ENCODE results near the gene C11orf42. TPM values are rescaled to one million over a fixed set of nuclear protein-coding genes. Genes with fewer than 3 reads are reported as not detected.

C11orf42 gene
- total RNA-seq, 2 donors from 2014 or later, result not detected

DNA sequence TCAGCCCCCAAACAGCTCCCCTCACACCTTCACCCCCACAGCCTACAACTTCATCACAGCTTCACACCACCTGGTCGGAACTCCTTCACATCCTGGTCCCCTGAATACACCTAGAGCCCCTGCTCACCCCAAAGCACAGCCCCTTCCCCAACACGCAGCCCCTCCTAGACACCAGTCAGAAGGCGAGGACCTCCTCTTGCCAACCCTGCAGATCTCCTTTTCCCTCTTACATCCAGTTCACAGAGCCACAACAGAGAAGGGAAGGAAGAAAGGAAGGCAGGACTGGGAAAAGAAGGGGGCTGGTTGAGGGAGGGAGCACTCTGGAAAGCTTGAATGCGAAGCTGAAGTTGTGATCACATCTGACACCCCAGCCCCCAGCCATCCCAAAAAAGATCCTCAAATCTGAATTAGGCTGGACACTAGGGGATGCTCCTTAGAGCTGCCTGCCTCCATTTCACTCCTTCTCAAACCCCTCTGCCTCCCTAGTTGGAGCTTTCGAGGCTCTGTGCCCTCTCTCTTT is 54.9 kb downstream of the C11orf42 start:
- Histone ChIP-seq H3K27me3 (ENCODE audit: control insufficient read depth, insufficient read depth, low read length, poor library complexity, severe bottlenecking) (peaks cover 1% of the 10 kb centered on the region), H3K9ac (ENCODE audit: extremely low read depth, low read length, poor library complexity, severe bottlenecking) (peak overlapping the region; percentile 78)

More for the DNA sequence above, 54.9 kb downstream of the C11orf42 start:
- no peak overlapping the region for H3K27ac Mint-ChIP-seq
- DNase-seq, result peak; percentile 43
- H3K9me3 Mint-ChIP-seq, result no peaks in the 10 kb centered on the region
- H3K9me3 ChIP-seq (ENCODE audit: control insufficient read depth, low read length), result no peaks in the 10 kb centered on the region
- no peak overlapping the region for H3K4me3 Mint-ChIP-seq
- H3K27ac ChIP-seq (ENCODE audit: low read depth, low read length), result no peak overlapping the region
- 38 to 100% methylated on average over 1 to 5 of the region's 5 CpGs for WGBS, 2 experiments (ENCODE audit: insufficient coverage in 1 of 2, insufficient read length in 1 of 2)
- peaks cover 23% of the 10 kb centered on the region for H3K4me1 ChIP-seq (ENCODE audit: control insufficient read depth, insufficient read depth, low read length)
- H3K36me3 Mint-ChIP-seq (ENCODE audit: low read depth), result no peaks in the 10 kb centered on the region
- peaks cover 45% of the 10 kb centered on the region for H3K36me3 ChIP-seq (ENCODE audit: control insufficient read depth, insufficient read depth, low read length)
- TF ChIP-seq, protein P1, sequence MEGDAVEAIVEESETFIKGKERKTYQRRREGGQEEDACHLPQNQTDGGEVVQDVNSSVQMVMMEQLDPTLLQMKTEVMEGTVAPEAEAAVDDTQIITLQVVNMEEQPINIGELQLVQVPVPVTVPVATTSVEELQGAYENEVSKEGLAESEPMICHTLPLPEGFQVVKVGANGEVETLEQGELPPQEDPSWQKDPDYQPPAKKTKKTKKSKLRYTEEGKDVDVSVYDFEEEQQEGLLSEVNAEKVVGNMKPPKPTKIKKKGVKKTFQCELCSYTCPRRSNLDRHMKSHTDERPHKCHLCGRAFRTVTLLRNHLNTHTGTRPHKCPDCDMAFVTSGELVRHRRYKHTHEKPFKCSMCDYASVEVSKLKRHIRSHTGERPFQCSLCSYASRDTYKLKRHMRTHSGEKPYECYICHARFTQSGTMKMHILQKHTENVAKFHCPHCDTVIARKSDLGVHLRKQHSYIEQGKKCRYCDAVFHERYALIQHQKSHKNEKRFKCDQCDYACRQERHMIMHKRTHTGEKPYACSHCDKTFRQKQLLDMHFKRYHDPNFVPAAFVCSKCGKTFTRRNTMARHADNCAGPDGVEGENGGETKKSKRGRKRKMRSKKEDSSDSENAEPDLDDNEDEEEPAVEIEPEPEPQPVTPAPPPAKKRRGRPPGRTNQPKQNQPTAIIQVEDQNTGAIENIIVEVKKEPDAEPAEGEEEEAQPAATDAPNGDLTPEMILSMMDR (conservative IDR thresholded peaks at IDR 0.05), result no peak
- peaks cover 1% of the 10 kb centered on the region for H3K27me3 Mint-ChIP-seq (ENCODE audit: insufficient read depth)
- peak overlapping the region; percentile 97 for H3K4me3 ChIP-seq (ENCODE audit: low read length)
- peaks cover 18% of the 10 kb centered on the region for H3K4me1 Mint-ChIP-seq

Other genes starting within 250 kb of the C11orf42 start
- gene OR56A5, start 237.1 kb upstream of the C11orf42 start, total RNA-seq, result not detected
- gene OR52L1, start 218.6 kb upstream of the C11orf42 start, total RNA-seq, result under 1 TPM in 1 of 2 donors, not detected in 1; 0.33 TPM
- gene OR56A4, start 198.6 kb upstream of the C11orf42 start, total RNA-seq, result under 1 TPM; 0.15 to 0.59 TPM
- under 1 TPM; 0.15 to 0.31 TPM for gene OR56A1, start 174.8 kb upstream of the C11orf42 start, total RNA-seq
- gene OR56B4, start 97.9 kb upstream of the C11orf42 start, total RNA-seq, result not detected
- gene OR52B2, start 35.2 kb upstream of the C11orf42 start, total RNA-seq, result not detected
- not detected for gene OR52W1, start 6.3 kb upstream of the C11orf42 start, total RNA-seq
- gene FHIP1B, start 29.1 kb downstream of the C11orf42 start, total RNA-seq, result 10 to 100 TPM; 45.3 to 50.6 TPM
- gene CNGA4, start 33.5 kb downstream of the C11orf42 start, total RNA-seq, result 1 to 10 TPM; 1.7 to 4.3 TPM
- gene CCKBR, start 54.3 kb downstream of the C11orf42 start, total RNA-seq, result 100 to 1,000 TPM; 433 to 467 TPM
- gene CAVIN3, start 114.9 kb downstream of the C11orf42 start, total RNA-seq, result 10 to 100 TPM; 42.2 to 70.2 TPM
- 10 to 100 TPM in 1 of 2 donors, 1 to 10 TPM in 1; 9.4 to 28.7 TPM for gene SMPD1, start 184.9 kb downstream of the C11orf42 start, total RNA-seq
- 10 to 100 TPM; 51.5 to 51.6 TPM for gene APBB1, start 213.5 kb downstream of the C11orf42 start, total RNA-seq
- 1 to 10 TPM; 3.9 to 6.0 TPM for gene HPX, start 235.4 kb downstream of the C11orf42 start, total RNA-seq

Measured in endodermal cell (in vitro differentiated cells).